IMR-90 (cell line): ENCODE data around the gene PTPRN2.

ENCODE experiments used
- BHLHE40 ChIP-seq: fragments of 150-350 bp; IDR thresholded peaks from 2 replicates; pipeline ENCODE4 v1.6.1; 2016; ENCODE audit warnings: mild to moderate bottlenecking, low read depth, low read length
- ELK1 ChIP-seq: fragments of 150-350 bp; IDR thresholded peaks from 2 replicates; pipeline ENCODE4 v1.6.1; 2016; ENCODE audit warnings: low read depth, mild to moderate bottlenecking, low read length, moderate library complexity, borderline replicate concordance
- MAFK ChIP-seq: IDR thresholded peaks from 2 replicates; pipeline ENCODE4 v1.6.1; 2012; ENCODE audit warnings: low read depth, low read length, improper control_type of control experiment
- MAZ ChIP-seq: IDR thresholded peaks from 2 replicates; pipeline ENCODE4 v1.6.1; 2012; ENCODE audit warnings: low read depth, mild to moderate bottlenecking, low read length, improper control_type of control experiment, moderate library complexity, borderline replicate concordance
- NFE2L2 ChIP-seq: fragments of 150-350 bp; IDR thresholded peaks from 2 replicates; pipeline ENCODE4 v1.6.1; 2016; ENCODE audit warnings: low read depth, mild to moderate bottlenecking, low read length
- POLR2A ChIP-seq: IDR thresholded peaks from 2 replicates; pipeline ENCODE4 v1.6.1; 2012; ENCODE audit warnings: mild to moderate bottlenecking, low read depth, low read length
- RCOR1 ChIP-seq: IDR thresholded peaks from 2 replicates; pipeline ENCODE4 v1.6.1; 2012; ENCODE audit warnings: mild to moderate bottlenecking, low read length, improper control_type of control experiment; ENCODE audit not compliant: insufficient replicate concordance
- RFX5 ChIP-seq: IDR thresholded peaks from 2 replicates; pipeline ENCODE4 v1.8.0; 2012; ENCODE audit warnings: low read depth, mild to moderate bottlenecking, low read length, moderate library complexity
- SMC3 ChIP-seq: fragments of 150-350 bp; IDR thresholded peaks from 2 replicates; pipeline ENCODE4 v1.6.1; 2016; ENCODE audit warnings: low read depth, mild to moderate bottlenecking, antibody characterized with exemption, low read length, moderate library complexity
- TF ChIP-seq, protein P1 (sequence below): fragments of 150-350 bp; IDR thresholded peaks from 2 replicates; pipeline ENCODE4 v1.6.1; 2017; ENCODE audit warnings: mild to moderate bottlenecking, antibody characterized with exemption, low read length, low read depth
- TF ChIP-seq, protein P2 (sequence below): conservative IDR thresholded peaks from 2 replicates; pipeline ENCODE4 v1.5.1; 2012; ENCODE audit warnings: mild to moderate bottlenecking, low read depth, low read length, improper control_type of control experiment

DNA sequence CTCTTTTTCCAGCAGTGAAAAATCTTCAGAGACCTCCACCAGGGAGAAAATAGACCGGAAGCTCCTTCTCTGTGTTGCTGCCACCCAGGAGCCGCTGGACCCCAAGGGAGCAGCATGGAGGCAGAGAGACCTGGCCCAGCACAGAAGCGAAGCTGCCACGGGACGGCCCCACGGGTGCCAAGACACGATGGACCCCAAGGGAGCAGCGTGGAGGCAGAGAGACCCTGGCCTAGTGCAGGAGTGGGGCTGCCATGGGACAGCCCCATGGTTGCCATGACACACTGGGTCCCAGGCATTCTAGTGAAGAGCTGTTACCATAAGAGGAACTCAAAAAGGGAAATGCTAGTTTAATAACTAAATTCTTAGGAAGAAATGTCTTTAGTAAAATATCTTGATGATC is 186.3 kb downstream of the PTPRN2 start:
- TF ChIP-seq, protein P1, sequence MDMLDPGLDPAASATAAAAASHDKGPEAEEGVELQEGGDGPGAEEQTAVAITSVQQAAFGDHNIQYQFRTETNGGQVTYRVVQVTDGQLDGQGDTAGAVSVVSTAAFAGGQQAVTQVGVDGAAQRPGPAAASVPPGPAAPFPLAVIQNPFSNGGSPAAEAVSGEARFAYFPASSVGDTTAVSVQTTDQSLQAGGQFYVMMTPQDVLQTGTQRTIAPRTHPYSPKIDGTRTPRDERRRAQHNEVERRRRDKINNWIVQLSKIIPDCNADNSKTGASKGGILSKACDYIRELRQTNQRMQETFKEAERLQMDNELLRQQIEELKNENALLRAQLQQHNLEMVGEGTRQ = no peak
- TF ChIP-seq, protein P2, sequence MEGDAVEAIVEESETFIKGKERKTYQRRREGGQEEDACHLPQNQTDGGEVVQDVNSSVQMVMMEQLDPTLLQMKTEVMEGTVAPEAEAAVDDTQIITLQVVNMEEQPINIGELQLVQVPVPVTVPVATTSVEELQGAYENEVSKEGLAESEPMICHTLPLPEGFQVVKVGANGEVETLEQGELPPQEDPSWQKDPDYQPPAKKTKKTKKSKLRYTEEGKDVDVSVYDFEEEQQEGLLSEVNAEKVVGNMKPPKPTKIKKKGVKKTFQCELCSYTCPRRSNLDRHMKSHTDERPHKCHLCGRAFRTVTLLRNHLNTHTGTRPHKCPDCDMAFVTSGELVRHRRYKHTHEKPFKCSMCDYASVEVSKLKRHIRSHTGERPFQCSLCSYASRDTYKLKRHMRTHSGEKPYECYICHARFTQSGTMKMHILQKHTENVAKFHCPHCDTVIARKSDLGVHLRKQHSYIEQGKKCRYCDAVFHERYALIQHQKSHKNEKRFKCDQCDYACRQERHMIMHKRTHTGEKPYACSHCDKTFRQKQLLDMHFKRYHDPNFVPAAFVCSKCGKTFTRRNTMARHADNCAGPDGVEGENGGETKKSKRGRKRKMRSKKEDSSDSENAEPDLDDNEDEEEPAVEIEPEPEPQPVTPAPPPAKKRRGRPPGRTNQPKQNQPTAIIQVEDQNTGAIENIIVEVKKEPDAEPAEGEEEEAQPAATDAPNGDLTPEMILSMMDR = no peak
- TF ChIP-seq POLR2A (no peak), MAZ (no peak), ELK1 (no peak), MAFK (no peak), RCOR1 (no peak), RFX5 (no peak), NFE2L2 (no peak), BHLHE40 (no peak), SMC3 (no peak)
